SK-N-SH (cell line): ENCODE measurements around the gene ZCCHC2. TPM values are rescaled to one million over a fixed set of nuclear protein-coding genes. Genes with fewer than 3 reads are reported as not detected.

Source experiments
- CTCF ChIA-PET: fragments of 300-600, 350-600 bp; formaldehyde crosslinking; extraction: SDS; loops from one replicate; lab custom pipeline; 2021; lab: Yijun Ruan, JAX
- POLR2A ChIA-PET: fragments of 350-600 bp; sonication (Branson Sonifier 250); formaldehyde crosslinking; extraction: SDS; loops from one replicate; lab custom pipeline; 2020; ENCODE audit warnings: antibody characterized with exemption, inconsistent platforms; lab: Yijun Ruan, JAX
- DNase-seq: peaks from one replicate; pipeline ENCODE4 v3.0.0; 2012
- H2AFZ ChIP-seq: fragments of 200-600 bp; sonication (generic); 2 replicates; pipeline ENCODE4 v1.8.1; 2016; ENCODE audit warnings: antibody characterized with exemption, mild to moderate bottlenecking, low read depth
- H3F3A ChIP-seq: fragments of 200-600 bp; sonication (generic); replicated peaks from 2 replicates; pipeline ENCODE3; 2016; ENCODE audit warnings: antibody characterized with exemption, mild to moderate bottlenecking; ENCODE audit not compliant: insufficient read depth
- H3K27ac ChIP-seq, 2 experiments: fragments of 200-500 bp in 1 of 2; fragments of 200-600 bp in 1 of 2; sonication (Bioruptor generic) in 1 of 2; sonication (generic), shearing (Covaris generic) in 1 of 2; 2 replicates each; pipeline versions ENCODE4 v1.5.1 to v1.6.1; 2014 to 2016; ENCODE audit warnings: low read depth in 2 of 2, inconsistent platforms in 1 of 2, low read length in 1 of 2, mild to moderate bottlenecking in 1 of 2, mixed read lengths in 1 of 2
- H3K27me3 ChIP-seq: fragments of 200-600 bp; sonication (generic), shearing (Covaris generic); 2 replicates; pipeline ENCODE4 v1.6.1; 2016; ENCODE audit warnings: mixed run types; ENCODE audit not compliant: insufficient read depth
- H3K36me3 ChIP-seq, 2 experiments: fragments of 200-500 bp in 1 of 2; fragments of 200-600 bp in 1 of 2; sonication (Bioruptor generic) in 1 of 2; sonication (generic) in 1 of 2; replicated peaks in 1 of 2; 2 replicates each; pipeline versions ENCODE3 to v1.5.1; 2014 to 2016; ENCODE audit warnings: low read length in 1 of 2, mild to moderate bottlenecking in 1 of 2; ENCODE audit not compliant: insufficient read depth in 2 of 2, control insufficient read depth in 1 of 2
- H3K4me1 ChIP-seq, 2 experiments: fragments of 200-500 bp in 1 of 2; fragments of 200-600 bp in 1 of 2; sonication (Bioruptor generic) in 1 of 2; sonication (generic), shearing (Covaris generic) in 1 of 2; 2 replicates each; pipeline versions ENCODE4 v1.5.1 to v1.6.1; 2014 to 2016; ENCODE audit warnings: low read depth in 1 of 2, low read length in 1 of 2, mixed run types in 1 of 2; ENCODE audit not compliant: insufficient read depth in 2 of 2, control insufficient read depth in 1 of 2
- H3K4me2 ChIP-seq: fragments of 200-600 bp; sonication (generic), shearing (Covaris generic); 2 replicates; pipeline ENCODE4 v1.6.1; 2017; ENCODE audit warnings: mixed run types
- H3K4me3 ChIP-seq, 2 experiments: fragments of 200-500 bp in 1 of 2; fragments of 200-600 bp in 1 of 2; sonication (Bioruptor generic) in 1 of 2; sonication (generic), shearing (Covaris generic) in 1 of 2; 2 replicates each; pipeline versions ENCODE4 v1.5.1 to v1.8.1; 2014 to 2016; ENCODE audit warnings: low read depth in 2 of 2, inconsistent platforms in 1 of 2, low read length in 1 of 2, mild to moderate bottlenecking in 1 of 2, mixed read lengths in 1 of 2, moderate library complexity in 1 of 2
- H3K79me2 ChIP-seq: fragments of 200-600 bp; sonication (generic); 2 replicates; pipeline ENCODE4 v1.8.1; 2017; ENCODE audit warnings: mild to moderate bottlenecking; ENCODE audit not compliant: insufficient read depth
- H3K9ac ChIP-seq: fragments of 200-600 bp; sonication (generic); 2 replicates; pipeline ENCODE4 v1.6.1; 2017; ENCODE audit warnings: mixed run types
- H3K9me2 ChIP-seq: fragments of 200-600 bp; sonication (generic); 2 replicates; pipeline ENCODE4 v1.6.1; 2017; ENCODE audit warnings: mixed run types
- H3K9me3 ChIP-seq: fragments of 200-600 bp; sonication (generic); 2 replicates; pipeline ENCODE4 v1.6.1; 2017; ENCODE audit warnings: mixed run types, mild to moderate bottlenecking, moderate library complexity
- H4K20me1 ChIP-seq: fragments of 200-600 bp; sonication (generic); 2 replicates; pipeline ENCODE4 v1.6.1; 2017; ENCODE audit warnings: mild to moderate bottlenecking, mixed run types; ENCODE audit not compliant: insufficient read depth
- CHD2 ChIP-seq: fragments of 150-350 bp; IDR thresholded peaks from 2 replicates; pipeline ENCODE4 v1.6.1; 2018; ENCODE audit warnings: low read length; ENCODE audit not compliant: partially characterized antibody
- EP300 ChIP-seq, 2 experiments: IDR thresholded peaks; 2 replicates each; pipeline versions ENCODE4 v1.4.0 to v1.6.1; 2012; ENCODE audit warnings: borderline replicate concordance in 1 of 2, low read depth in 1 of 2, low read length in 1 of 2
- EZH2phosphoT487 ChIP-seq: fragments of 200-600 bp; sonication (generic); IDR thresholded peaks from 2 replicates; pipeline ENCODE4 v1.6.1; 2017; ENCODE audit warnings: low read depth, mixed run types, mild to moderate bottlenecking, antibody characterized with exemption, moderate library complexity, borderline replicate concordance
- FOXJ3 ChIP-seq: sonication (generic); formaldehyde crosslinking; IDR thresholded peaks from 2 replicates; pipeline ENCODE4 v1.5.1; 2020; ENCODE audit warnings: mild to moderate bottlenecking, missing genetic modification reagents
- FOXM1 ChIP-seq: IDR thresholded peaks from 2 replicates; pipeline ENCODE4 v1.4.0; 2012; ENCODE audit warnings: low read depth, mild to moderate bottlenecking
- GABPA ChIP-seq: IDR thresholded peaks from 2 replicates; pipeline ENCODE4 v1.4.0; 2012; ENCODE audit warnings: low read depth, mild to moderate bottlenecking
- GATA2 ChIP-seq: sonication (generic); formaldehyde crosslinking; IDR thresholded peaks from 2 replicates; pipeline ENCODE4 v1.5.0; 2020; ENCODE audit warnings: mild to moderate bottlenecking, missing genetic modification reagents
- PBX3 ChIP-seq: IDR thresholded peaks from 2 replicates; pipeline ENCODE4; 2012
- POLR2AphosphoS5 ChIP-seq: IDR thresholded peaks from 2 replicates; pipeline ENCODE4 v1.6.1; 2012; ENCODE audit warnings: low read depth, low read length
- RAD21 ChIP-seq: IDR thresholded peaks from 2 replicates; pipeline ENCODE4 v1.6.1; 2012; ENCODE audit warnings: mild to moderate bottlenecking, low read length
- RFX5 ChIP-seq: IDR thresholded peaks from 2 replicates; pipeline ENCODE4 v1.6.1; 2012; ENCODE audit warnings: mild to moderate bottlenecking, improper control_type of control experiment, low read length
- RXRA ChIP-seq: IDR thresholded peaks from 2 replicates; pipeline ENCODE4 v1.4.0; 2012; ENCODE audit warnings: low read depth, mild to moderate bottlenecking, borderline replicate concordance
- SIN3A ChIP-seq: IDR thresholded peaks from 2 replicates; pipeline ENCODE4 v1.6.1; 2012; ENCODE audit warnings: low read depth, mild to moderate bottlenecking, low read length, moderate library complexity, borderline replicate concordance
- TAF1 ChIP-seq: IDR thresholded peaks from 2 replicates; pipeline ENCODE4 v1.6.1; 2012; ENCODE audit warnings: low read depth, mild to moderate bottlenecking, low read length, moderate library complexity, borderline replicate concordance
- TCF12 ChIP-seq: IDR thresholded peaks from 2 replicates; pipeline ENCODE4 v1.4.0; 2012
- TEAD4 ChIP-seq: IDR thresholded peaks from 2 replicates; pipeline ENCODE4 v1.4.0; 2012; ENCODE audit warnings: mild to moderate bottlenecking, borderline replicate concordance; ENCODE audit not compliant: insufficient read depth
- USF1 ChIP-seq: IDR thresholded peaks from 2 replicates; pipeline ENCODE4 v1.4.0; 2012; ENCODE audit warnings: low read depth, borderline replicate concordance
- USF2 ChIP-seq: fragments of 150-350 bp; IDR thresholded peaks from 2 replicates; pipeline ENCODE4 v1.6.1; 2017; ENCODE audit warnings: antibody characterized with exemption, low read length, low read depth, borderline replicate concordance
- YY1 ChIP-seq: IDR thresholded peaks from 2 replicates; pipeline ENCODE4 v1.4.0; 2012; ENCODE audit warnings: low read depth, mild to moderate bottlenecking
- WGBS: methylation state at CpG from one replicate; pipeline ENCODE4 v1.1.6; 2017; ENCODE audit warnings: low lambda C conversion rate; 5-methylcytosine and 5-hydroxymethylcytosine counted together
- polyA plus RNA-seq, 3 experiments: library from polyadenylated mRNA; depleted of rRNA; stranded (reverse); fragments of >200 nt; gene quantifications; 2 replicates each; pipeline ENCODE4 v1.2.3, GENCODE V29; 2012
- TF ChIP-seq, protein P1 (sequence below): IDR thresholded peaks from 2 replicates; pipeline ENCODE4 v1.4.0; 2012; ENCODE audit warnings: low read depth
- TF ChIP-seq, protein P2 (sequence below): fragments of 150-350 bp; IDR thresholded peaks from 2 replicates; pipeline ENCODE4 v1.6.1; 2016; ENCODE audit warnings: mild to moderate bottlenecking, low read depth, low read length

ZCCHC2 gene
- polyA plus RNA-seq, 1 of the 3 experiments (the other 2 are of a cell fraction), result 7.3 TPM

GRCh38 chr18:62525608-62526007 lies 2.8 kb downstream of the ZCCHC2 start:
- no peaks in the 10 kb centered on the region; the same call in 1 of the 2 replicates for H3K9me3 ChIP-seq
- ChIA-PET CTCF (interaction anchor here (1.4 kb wide), 1 partner anchor 58 kb away, joined by 3 read pairs; no protein-coding TSS in a partner anchor), POLR2A (no interaction called here)
- H3K4me1 ChIP-seq, result peaks cover 14 to 18% of the 10 kb centered on the region in 2 experiments; a peak in 3 of 4 replicates
- DNase-seq, result no peak
- no peak overlapping the region; a peak in 2 of 4 replicates for H3K27ac ChIP-seq
- H3K4me3 ChIP-seq, result peak overlapping the region; percentile 86 to 90
- no peaks in the 10 kb centered on the region for H3F3A ChIP-seq
- 86% methylated on average over 9 of the region's 9 CpGs for WGBS
- H4K20me1 ChIP-seq, result no peaks in the 10 kb centered on the region; the same call in 1 of the 2 replicates
- H3K9me2 ChIP-seq, result no peaks in the 10 kb centered on the region
- H3K36me3 ChIP-seq, result no peaks in the 10 kb centered on the region
- peak overlapping the region; percentile 93; the same call in 1 of the 2 replicates for H2AFZ ChIP-seq
- peak overlapping the region; percentile 81 for H3K4me2 ChIP-seq
- TF ChIP-seq TEAD4, result no peak
- no peak for TF ChIP-seq RFX5
- no peak for TF ChIP-seq GABPA
- no peak for TF ChIP-seq TCF12
- no peak for TF ChIP-seq FOXJ3
- H3K27me3 ChIP-seq, result no peaks in the 10 kb centered on the region
- H3K79me2 ChIP-seq, result peaks cover 47% of the 10 kb centered on the region
- peak overlapping the region; percentile 79; the same call in 1 of the 2 replicates for H3K9ac ChIP-seq

DNA sequence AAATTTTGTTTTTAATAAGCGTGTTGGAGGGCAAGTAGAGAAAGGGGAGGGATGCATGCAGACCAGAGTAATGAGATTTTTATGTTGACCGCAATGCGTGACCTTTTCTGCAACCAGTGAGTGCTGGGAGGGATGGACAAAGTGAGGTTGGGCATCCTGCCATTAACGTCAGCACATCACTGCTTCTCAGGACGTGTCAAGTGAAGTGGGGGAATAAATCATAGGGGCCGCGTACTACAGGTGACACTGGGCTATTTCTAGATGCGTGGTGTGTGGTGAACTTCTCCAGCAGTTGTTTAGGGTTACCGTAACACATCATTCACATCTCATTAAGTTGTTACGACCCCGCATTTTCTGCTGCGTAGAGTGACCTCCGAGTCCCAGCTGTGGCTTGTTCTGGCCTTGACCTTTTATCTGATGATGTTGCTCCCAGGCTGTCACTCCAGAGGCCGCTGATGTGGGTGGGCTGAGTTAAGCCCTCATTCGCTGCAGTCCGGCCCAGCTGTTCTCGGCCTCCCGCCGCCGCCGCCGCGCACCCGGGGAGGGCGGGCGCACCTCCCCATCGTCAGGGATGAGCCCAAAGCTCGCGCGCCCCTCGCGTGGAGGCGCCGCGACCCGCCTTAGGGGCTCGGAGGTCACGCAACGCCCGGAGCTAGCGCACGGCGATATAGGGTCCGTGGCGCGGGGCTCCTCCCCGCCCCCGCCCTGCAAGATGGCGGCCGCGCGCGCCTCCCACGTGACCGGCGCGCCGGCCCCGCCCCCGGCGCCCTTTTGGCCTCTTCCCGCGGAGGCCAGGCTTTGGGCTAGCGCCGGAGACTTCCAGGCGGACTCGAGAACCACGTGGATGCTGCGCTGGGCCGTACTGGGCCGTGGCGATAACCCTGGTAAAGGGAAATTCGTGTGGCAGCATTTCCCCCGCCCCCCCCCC lies 3.5 kb downstream of the ZCCHC2 start:
- Histone ChIP-seq H3K79me2 (peaks cover 47% of the 10 kb centered on the region), H4K20me1 (no peaks in the 10 kb centered on the region; the same call in 1 of the 2 replicates), H2AFZ (peak overlapping the region; percentile 93), H3K9me2 (no peaks in the 10 kb centered on the region), H3K9ac (peak overlapping the region; percentile 79), H3F3A (no peaks in the 10 kb centered on the region), H3K9me3 (no peaks in the 10 kb centered on the region; the same call in 1 of the 2 replicates), H3K27ac (peak overlapping the region; percentile 70 to 88), H3K4me3 (peak overlapping the region; percentile 86 to 90), H3K36me3 (no peaks in the 10 kb centered on the region), H3K4me1 (peaks cover 15 to 18% of the 10 kb centered on the region in 2 experiments; a peak in 3 of 4 replicates), H3K4me2 (peak overlapping the region; percentile 81), H3K27me3 (no peaks in the 10 kb centered on the region)
- ChIA-PET CTCF (interaction anchor here (0.8 to 1.7 kb wide), 6 partner anchors 57 to 114 kb away, joined by 3 to 7 read pairs (median 3); no protein-coding TSS in a partner anchor), POLR2A (interaction anchor here (0.6 kb wide), 1 partner anchor 75 kb away, joined by 3 read pairs; no protein-coding TSS in a partner anchor)
- WGBS, result 12% methylated on average over 17 of the region's 74 CpGs
- peak; percentile 92 for DNase-seq
- TF ChIP-seq CHD2 (peak; percentile 57), RAD21 (no peak), SIN3A (peak; percentile 60; the same call in 1 of the 2 replicates), TAF1 (peak; percentile 42; the same call in 1 of the 2 replicates), EP300 (IDR thresholded peaks at IDR 0.05; ENCODE audit: borderline replicate concordance in 1 of 2, low read depth in 1 of 2, low read length in 1 of 2) (peak in 1 of 2 experiments; percentile 32; a peak in 1 of 4 replicates), USF1 (peak; percentile 92), TEAD4 (no peak), EZH2phosphoT487 (no peak), PBX3 (0 out of 2 replicates have a peak, but pooled peaks have one; percentile 10), GABPA (no peak), GATA2 (CRISPR knock-in tag) (peak; percentile 39; the same call in 1 of the 2 replicates), YY1 (peak; percentile 85), USF2 (peak; percentile 70; the same call in 1 of the 2 replicates), POLR2AphosphoS5 (peak; percentile 72), RXRA (no peak), FOXM1 (no peak)
- TF ChIP-seq, protein P1, sequence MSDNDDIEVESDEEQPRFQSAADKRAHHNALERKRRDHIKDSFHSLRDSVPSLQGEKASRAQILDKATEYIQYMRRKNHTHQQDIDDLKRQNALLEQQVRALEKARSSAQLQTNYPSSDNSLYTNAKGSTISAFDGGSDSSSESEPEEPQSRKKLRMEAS, result peak; percentile 95
- TF ChIP-seq, protein P2, sequence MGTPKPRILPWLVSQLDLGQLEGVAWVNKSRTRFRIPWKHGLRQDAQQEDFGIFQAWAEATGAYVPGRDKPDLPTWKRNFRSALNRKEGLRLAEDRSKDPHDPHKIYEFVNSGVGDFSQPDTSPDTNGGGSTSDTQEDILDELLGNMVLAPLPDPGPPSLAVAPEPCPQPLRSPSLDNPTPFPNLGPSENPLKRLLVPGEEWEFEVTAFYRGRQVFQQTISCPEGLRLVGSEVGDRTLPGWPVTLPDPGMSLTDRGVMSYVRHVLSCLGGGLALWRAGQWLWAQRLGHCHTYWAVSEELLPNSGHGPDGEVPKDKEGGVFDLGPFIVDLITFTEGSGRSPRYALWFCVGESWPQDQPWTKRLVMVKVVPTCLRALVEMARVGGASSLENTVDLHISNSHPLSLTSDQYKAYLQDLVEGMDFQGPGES, result no peak
